Thyroid gland (tissue), 4 donors: ENCODE results near the gene TDRD7.

Experiments
- POLR2A ChIP-seq, 2 donors: fragments of 450-650 bp; IDR thresholded peaks; one replicate each; pipeline ENCODE4 v1.6.1; 2017; ENCODE audit warnings: antibody characterized with exemption in 2 of 2, mild to moderate bottlenecking in 2 of 2, moderate library complexity in 1 of 2
- TF ChIP-seq, protein P1 (sequence below), 6 experiments: fragments of 200-600 bp in 3 of 6; fragments of 450-650 bp in 3 of 6; sonication (generic) in 3 of 6; IDR thresholded peaks; one replicate each; pipeline ENCODE4 v1.5.1; 2016 to 2019; ENCODE audit warnings: antibody characterized with exemption in 6 of 6, mild to moderate bottlenecking in 2 of 6, inconsistent platforms in 1 of 6, moderate library complexity in 1 of 6

- TF ChIP-seq, protein P1, sequence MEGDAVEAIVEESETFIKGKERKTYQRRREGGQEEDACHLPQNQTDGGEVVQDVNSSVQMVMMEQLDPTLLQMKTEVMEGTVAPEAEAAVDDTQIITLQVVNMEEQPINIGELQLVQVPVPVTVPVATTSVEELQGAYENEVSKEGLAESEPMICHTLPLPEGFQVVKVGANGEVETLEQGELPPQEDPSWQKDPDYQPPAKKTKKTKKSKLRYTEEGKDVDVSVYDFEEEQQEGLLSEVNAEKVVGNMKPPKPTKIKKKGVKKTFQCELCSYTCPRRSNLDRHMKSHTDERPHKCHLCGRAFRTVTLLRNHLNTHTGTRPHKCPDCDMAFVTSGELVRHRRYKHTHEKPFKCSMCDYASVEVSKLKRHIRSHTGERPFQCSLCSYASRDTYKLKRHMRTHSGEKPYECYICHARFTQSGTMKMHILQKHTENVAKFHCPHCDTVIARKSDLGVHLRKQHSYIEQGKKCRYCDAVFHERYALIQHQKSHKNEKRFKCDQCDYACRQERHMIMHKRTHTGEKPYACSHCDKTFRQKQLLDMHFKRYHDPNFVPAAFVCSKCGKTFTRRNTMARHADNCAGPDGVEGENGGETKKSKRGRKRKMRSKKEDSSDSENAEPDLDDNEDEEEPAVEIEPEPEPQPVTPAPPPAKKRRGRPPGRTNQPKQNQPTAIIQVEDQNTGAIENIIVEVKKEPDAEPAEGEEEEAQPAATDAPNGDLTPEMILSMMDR (IDR thresholded peaks at IDR 0.05): no peak
- no peak for TF ChIP-seq POLR2A (IDR thresholded peaks at IDR 0.05)
Observed at GRCh38 chr9:97535771-97536170, 123.9 kb downstream of the TDRD7 start.
